H1 (cell line): ENCODE results near the gene NET1. TPM values are rescaled to one million over a fixed set of nuclear protein-coding genes. Genes with fewer than 3 reads are reported as not detected.

Experiments
- CTBP2 ChIP-seq: IDR thresholded peaks from 2 replicates; pipeline ENCODE4 v1.7.0; 2011; ENCODE audit warnings: borderline replicate concordance, mild to moderate bottlenecking, moderate library complexity, mixed read lengths, low read length; ENCODE audit not compliant: insufficient read depth, insufficient read length
- SP2 ChIP-seq: IDR thresholded peaks from 2 replicates; pipeline ENCODE4 v1.6.1; 2012; ENCODE audit warnings: mild to moderate bottlenecking, low read length, inconsistent platforms
- SRF ChIP-seq: IDR thresholded peaks from 2 replicates; pipeline ENCODE4 v1.6.1; 2011; ENCODE audit warnings: mild to moderate bottlenecking, low read depth, low read length, moderate library complexity
- SUZ12 ChIP-seq: fragments of 200-600 bp; sonication (generic); IDR thresholded peaks from 2 replicates; pipeline ENCODE4 v1.6.1; 2012; ENCODE audit warnings: mild to moderate bottlenecking, inconsistent platforms, low read length, moderate library complexity, mixed read lengths
- TEAD4 ChIP-seq: IDR thresholded peaks from 2 replicates; pipeline ENCODE4 v1.6.1; 2012; ENCODE audit warnings: low read depth, low read length, inconsistent platforms, mixed read lengths
- USF2 ChIP-seq: IDR thresholded peaks from 2 replicates; pipeline ENCODE4 v1.6.1; 2011; ENCODE audit warnings: low read length, improper control_type of control experiment
- polyA plus RNA-seq, 7 experiments: library from polyadenylated mRNA; depleted of rRNA in 3 of 7; stranded (reverse) in 5 of 7; unstranded in 2 of 7; fragments of >200 nt in 5 of 7; fragments of 200-250 nt in 2 of 7; gene quantifications; 1 replicate in 5 of 7; 2 replicates in 1 of 7; 4 replicates in 1 of 7; pipeline versions ENCODE4 v1.2.1 to v1.2.3, GENCODE V29; 2011 to 2013; ENCODE audit warnings: missing spikeins in 2 of 7, mixed read lengths in 2 of 7
- total RNA-seq: library from RNA; stranded (reverse); fragmentation: NEBNext Ultra II Directional; extraction: Animal tissue kit (Norgen Biotek cat#: 25700); gene quantifications from 2 replicates; pipeline ENCODE4 v1.2.1, GENCODE V29; 2021

NET1 gene
- total and polyA plus RNA-seq, 2 of the 8 experiments (the other 6 are each of a cell fraction or from before 2014, with no cell fraction given) = 21.5 to 117 TPM

GRCh38 chr10:5404208-5405041, 7.9 kb upstream of the NET1 start, which contains the start of gene TUBAL3 (continued):
- TF ChIP-seq SUZ12 = no peak
- TF ChIP-seq SRF = no peak
- TF ChIP-seq CTBP2 = no peak
- TF ChIP-seq TEAD4 = no peak
- no peak for TF ChIP-seq SP2
- TF ChIP-seq USF2 = no peak
- TF ChIP-seq, all 59 proteins: peak for 0
